K562 (cell line): Measurements from ENCODE around the gene SHISA7. TPM values are rescaled to one million over a fixed set of nuclear protein-coding genes. Genes with fewer than 3 reads are reported as not detected.
A peak's percentile ranks its signal among the peaks of the same experiment; 100 is the strongest.

Experiments used
- ASH1L ChIP-seq: fragments of 450-650 bp; IDR thresholded peaks from 2 replicates; pipeline ENCODE4 v1.6.1; 2018; ENCODE audit warnings: borderline replicate concordance, mild to moderate bottlenecking, low read depth; ENCODE audit not compliant: partially characterized antibody
- CBX1 ChIP-seq: sonication (generic); IDR thresholded peaks from 2 replicates; pipeline ENCODE4 v1.6.1; 2016; ENCODE audit warnings: antibody characterized with exemption, low read depth, mild to moderate bottlenecking
- HDAC2 ChIP-seq: fragments of 450-650 bp; IDR thresholded peaks from 2 replicates; pipeline ENCODE4 v1.6.1; 2016; ENCODE audit warnings: mild to moderate bottlenecking
- JUND ChIP-seq, 2 experiments: IDR thresholded peaks; 2 replicates in 1 of 2; 3 replicates in 1 of 2; pipeline ENCODE4 v1.6.1; 2011; ENCODE audit warnings: borderline replicate concordance in 2 of 2, low read depth in 2 of 2, low read length in 2 of 2, improper control_type of control experiment in 1 of 2, missing biosample characterization in 1 of 2, missing genetic modification characterization in 1 of 2, missing genetic modification reagents in 1 of 2
- KAT7 ChIP-seq: sonication (generic); formaldehyde crosslinking; IDR thresholded peaks from 2 replicates; pipeline ENCODE4 v1.8.0; 2022; ENCODE audit warnings: missing genetic modification reagents, mild to moderate bottlenecking, borderline replicate concordance
- MAFG ChIP-seq: fragments of 450-650 bp; conservative IDR thresholded peaks from 2 replicates; pipeline ENCODE4 v1.6.1; 2016; ENCODE audit warnings: missing genetic modification characterization, missing compliant biosample characterization
- PML ChIP-seq: IDR thresholded peaks from 2 replicates; pipeline ENCODE4 v1.6.1; 2012; ENCODE audit warnings: low read length, inconsistent platforms
- YY1 ChIP-seq, 3 experiments: IDR thresholded peaks; 2 replicates each; pipeline ENCODE4 v1.6.1; 2011; ENCODE audit warnings: low read length in 2 of 3, mild to moderate bottlenecking in 2 of 3, moderate library complexity in 2 of 3, borderline replicate concordance in 1 of 3, control low read depth in 1 of 3, low read depth in 1 of 3; ENCODE audit not compliant: insufficient read depth in 3 of 3, insufficient replicate concordance in 2 of 3, control insufficient read depth in 1 of 3, insufficient read length in 1 of 3; ENCODE audit errors: extremely low read depth in 1 of 3
- ZNF12 ChIP-seq: sonication (generic); formaldehyde crosslinking; IDR thresholded peaks from 2 replicates; pipeline ENCODE4 v1.4.0; 2020; ENCODE audit warnings: mild to moderate bottlenecking, missing genetic modification reagents
- polyA plus RNA-seq, 8 experiments: library from polyadenylated mRNA; depleted of rRNA in 4 of 8; stranded (reverse) in 5 of 8; unstranded in 3 of 8; fragments of >200 nt; fragmentation: Nextera tagmentation in 2 of 8; fragmentation: Illumina TruSeq in 1 of 8; extraction: Ambion mirVana in 2 of 8; extraction: Trizol in 1 of 8; gene quantifications; 2 replicates each; pipeline versions ENCODE4 v1.2.1 to v1.2.3, GENCODE V29; 2011 to 2014; ENCODE audit warnings: inconsistent platforms in 1 of 8, missing spikeins in 1 of 8
- total RNA-seq, 7 experiments: library from RNA; depleted of rRNA in 6 of 7; stranded (reverse); fragments of >200 nt in 6 of 7; fragmentation: Illumina TruSeq in 2 of 7; extraction: Trizol in 2 of 7; gene quantifications; 2 replicates each; pipeline versions ENCODE4 v1.2.1 to v1.2.3, GENCODE V29; 2011 to 2021; ENCODE audit warnings: low replicate concordance in 1 of 7
- TF ChIP-seq, protein P1 (sequence below), 2 experiments: fragments of 450-650 bp in 1 of 2; sonication (generic) in 1 of 2; formaldehyde crosslinking in 1 of 2; IDR thresholded peaks; 2 replicates each; pipeline versions ENCODE4 v1.7.1 to v1.9.0; 2016 to 2022; ENCODE audit warnings: inconsistent platforms in 1 of 2, mild to moderate bottlenecking in 1 of 2, missing genetic modification reagents in 1 of 2
- TF ChIP-seq, protein P2 (sequence below): sonication (generic); formaldehyde crosslinking; IDR thresholded peaks from 2 replicates; pipeline ENCODE4 v1.9.0; 2022; ENCODE audit warnings: mild to moderate bottlenecking, missing genetic modification reagents
- TF ChIP-seq, protein P3 (sequence below), 2 experiments: IDR thresholded peaks; 2 replicates each; pipeline ENCODE4 v1.6.1; 2012; ENCODE audit warnings: improper control_type of control experiment in 2 of 2, low read depth in 2 of 2, low read length in 2 of 2, borderline replicate concordance in 1 of 2

SHISA7 gene
- total and polyA plus RNA-seq, 9 of the 15 experiments (the other 6 are each of a cell fraction or from before 2014, with no cell fraction given) = 0.01 to 0.40 (median 0.07) TPM

DNA sequence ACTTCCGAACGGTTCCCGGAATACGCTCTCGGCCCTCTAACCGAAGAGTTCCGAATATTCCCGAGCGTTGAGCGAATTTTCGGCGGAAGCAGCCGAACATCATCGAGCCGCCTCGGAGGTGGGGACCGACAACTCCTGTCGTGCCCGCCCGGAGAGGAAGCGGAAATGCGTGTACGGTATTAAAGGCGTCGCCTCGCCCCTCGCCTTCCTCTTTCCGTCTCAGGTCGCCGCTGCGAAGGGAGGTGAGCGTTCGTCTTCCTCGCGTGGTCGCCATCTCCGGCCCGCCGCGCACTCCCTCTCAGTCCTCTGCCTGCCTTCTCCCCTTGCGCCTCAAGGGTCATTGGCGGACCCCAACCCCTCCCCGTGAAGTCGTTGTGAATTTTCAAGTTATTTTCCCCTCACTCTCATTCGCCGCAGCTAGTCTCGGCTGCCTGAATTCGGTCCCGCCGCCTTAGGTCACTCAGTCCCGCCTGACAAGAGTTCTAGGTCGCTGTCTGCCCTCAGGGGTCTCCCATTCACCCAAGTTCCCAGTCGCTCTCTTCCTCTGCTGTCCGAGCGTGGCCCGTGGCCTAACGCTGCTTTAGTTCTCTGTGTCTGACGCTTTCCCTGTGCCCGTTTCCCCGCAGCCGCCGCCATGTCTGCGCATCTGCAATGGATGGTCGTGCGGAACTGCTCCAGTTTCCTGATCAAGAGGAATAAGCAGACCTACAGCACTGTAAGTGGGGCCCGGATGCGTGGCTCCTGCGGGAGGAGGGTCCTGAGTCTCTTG lies 57.2 kb downstream of the SHISA7 start, which contains the start of gene RPL28 (continued):
- peak; percentile 26; the same call in 1 of the 2 replicates for TF ChIP-seq JUND (IDR thresholded peaks at IDR 0.05; ENCODE audit: borderline replicate concordance, low read depth, low read length)
- no peak; the same call in 2 of the 3 replicates for TF ChIP-seq JUND (tag; IDR thresholded peaks at IDR 0.05; ENCODE audit: borderline replicate concordance, low read depth, low read length)
- peak; percentile 80 for TF ChIP-seq PML
- TF ChIP-seq, protein P1, sequence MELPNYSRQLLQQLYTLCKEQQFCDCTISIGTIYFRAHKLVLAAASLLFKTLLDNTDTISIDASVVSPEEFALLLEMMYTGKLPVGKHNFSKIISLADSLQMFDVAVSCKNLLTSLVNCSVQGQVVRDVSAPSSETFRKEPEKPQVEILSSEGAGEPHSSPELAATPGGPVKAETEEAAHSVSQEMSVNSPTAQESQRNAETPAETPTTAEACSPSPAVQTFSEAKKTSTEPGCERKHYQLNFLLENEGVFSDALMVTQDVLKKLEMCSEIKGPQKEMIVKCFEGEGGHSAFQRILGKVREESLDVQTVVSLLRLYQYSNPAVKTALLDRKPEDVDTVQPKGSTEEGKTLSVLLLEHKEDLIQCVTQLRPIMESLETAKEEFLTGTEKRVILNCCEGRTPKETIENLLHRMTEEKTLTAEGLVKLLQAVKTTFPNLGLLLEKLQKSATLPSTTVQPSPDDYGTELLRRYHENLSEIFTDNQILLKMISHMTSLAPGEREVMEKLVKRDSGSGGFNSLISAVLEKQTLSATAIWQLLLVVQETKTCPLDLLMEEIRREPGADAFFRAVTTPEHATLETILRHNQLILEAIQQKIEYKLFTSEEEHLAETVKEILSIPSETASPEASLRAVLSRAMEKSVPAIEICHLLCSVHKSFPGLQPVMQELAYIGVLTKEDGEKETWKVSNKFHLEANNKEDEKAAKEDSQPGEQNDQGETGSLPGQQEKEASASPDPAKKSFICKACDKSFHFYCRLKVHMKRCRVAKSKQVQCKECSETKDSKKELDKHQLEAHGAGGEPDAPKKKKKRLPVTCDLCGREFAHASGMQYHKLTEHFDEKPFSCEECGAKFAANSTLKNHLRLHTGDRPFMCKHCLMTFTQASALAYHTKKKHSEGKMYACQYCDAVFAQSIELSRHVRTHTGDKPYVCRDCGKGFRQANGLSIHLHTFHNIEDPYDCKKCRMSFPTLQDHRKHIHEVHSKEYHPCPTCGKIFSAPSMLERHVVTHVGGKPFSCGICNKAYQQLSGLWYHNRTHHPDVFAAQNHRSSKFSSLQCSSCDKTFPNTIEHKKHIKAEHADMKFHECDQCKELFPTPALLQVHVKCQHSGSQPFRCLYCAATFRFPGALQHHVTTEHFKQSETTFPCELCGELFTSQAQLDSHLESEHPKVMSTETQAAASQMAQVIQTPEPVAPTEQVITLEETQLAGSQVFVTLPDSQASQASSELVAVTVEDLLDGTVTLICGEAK (IDR thresholded peaks at IDR 0.05) = peak; percentile 95
- TF ChIP-seq, protein P1 (CRISPR knock-in tag; IDR thresholded peaks at IDR 0.05) = no peak
- peak in 2 of 3 experiments; percentile 43 to 79 for TF ChIP-seq YY1 (IDR thresholded peaks at IDR 0.05; ENCODE audit: borderline replicate concordance in 1 of 3, control insufficient read depth in 1 of 3, extremely low read depth in 1 of 3, insufficient read depth in 3 of 3, insufficient read length in 1 of 3, insufficient replicate concordance in 2 of 3, low read depth in 1 of 3, low read length in 2 of 3)
- TF ChIP-seq, protein P2, sequence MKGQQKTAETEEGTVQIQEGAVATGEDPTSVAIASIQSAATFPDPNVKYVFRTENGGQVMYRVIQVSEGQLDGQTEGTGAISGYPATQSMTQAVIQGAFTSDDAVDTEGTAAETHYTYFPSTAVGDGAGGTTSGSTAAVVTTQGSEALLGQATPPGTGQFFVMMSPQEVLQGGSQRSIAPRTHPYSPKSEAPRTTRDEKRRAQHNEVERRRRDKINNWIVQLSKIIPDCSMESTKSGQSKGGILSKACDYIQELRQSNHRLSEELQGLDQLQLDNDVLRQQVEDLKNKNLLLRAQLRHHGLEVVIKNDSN = no peak
- TF ChIP-seq KAT7 (CRISPR knock-in tag) = peak; percentile 61; the same call in 1 of the 2 replicates
- TF ChIP-seq MAFG (tag) = no peak
- peak; percentile 90; the same call in 1 of the 2 replicates for TF ChIP-seq CBX1
- peak; percentile 58; the same call in 1 of the 2 replicates for TF ChIP-seq ZNF12 (CRISPR knock-in tag)
- no peak for TF ChIP-seq ASH1L
- TF ChIP-seq, protein P3, sequence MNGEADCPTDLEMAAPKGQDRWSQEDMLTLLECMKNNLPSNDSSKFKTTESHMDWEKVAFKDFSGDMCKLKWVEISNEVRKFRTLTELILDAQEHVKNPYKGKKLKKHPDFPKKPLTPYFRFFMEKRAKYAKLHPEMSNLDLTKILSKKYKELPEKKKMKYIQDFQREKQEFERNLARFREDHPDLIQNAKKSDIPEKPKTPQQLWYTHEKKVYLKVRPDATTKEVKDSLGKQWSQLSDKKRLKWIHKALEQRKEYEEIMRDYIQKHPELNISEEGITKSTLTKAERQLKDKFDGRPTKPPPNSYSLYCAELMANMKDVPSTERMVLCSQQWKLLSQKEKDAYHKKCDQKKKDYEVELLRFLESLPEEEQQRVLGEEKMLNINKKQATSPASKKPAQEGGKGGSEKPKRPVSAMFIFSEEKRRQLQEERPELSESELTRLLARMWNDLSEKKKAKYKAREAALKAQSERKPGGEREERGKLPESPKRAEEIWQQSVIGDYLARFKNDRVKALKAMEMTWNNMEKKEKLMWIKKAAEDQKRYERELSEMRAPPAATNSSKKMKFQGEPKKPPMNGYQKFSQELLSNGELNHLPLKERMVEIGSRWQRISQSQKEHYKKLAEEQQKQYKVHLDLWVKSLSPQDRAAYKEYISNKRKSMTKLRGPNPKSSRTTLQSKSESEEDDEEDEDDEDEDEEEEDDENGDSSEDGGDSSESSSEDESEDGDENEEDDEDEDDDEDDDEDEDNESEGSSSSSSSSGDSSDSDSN (IDR thresholded peaks at IDR 0.05; ENCODE audit: borderline replicate concordance in 1 of 2, low read depth in 2 of 2, low read length in 2 of 2) = 0 out of 4 replicates have a peak, but pooled peaks of 1 of the 2 experiments have one; percentile 44
- no peak for TF ChIP-seq HDAC2
